G401 (cell line): ENCODE measurements around the gene SOD2. TPM values are rescaled to one million over a fixed set of nuclear protein-coding genes. Genes with fewer than 3 reads are reported as not detected.
"Not testable (repeated sequence)": the region's sequence is repeated elsewhere in the genome, so short reads cannot be mapped to it uniquely, and the experiment has no call there.

Experiments used
- DNase-seq: peaks from one replicate; pipeline ENCODE4 v3.0.0-alpha.2; 2015; ENCODE audit warnings: low spot score
- in situ Hi-C: cut with HindIII; loops from 2 replicates; pipeline ENCODE4 v1.10.0; 2016; ENCODE audit warnings: low sequenced_read_pairs, mixed read lengths
- total RNA-seq: library from RNA; depleted of rRNA; stranded (reverse); fragments of >200 nt; shearing (Covaris generic); gene quantifications from 2 replicates; pipeline ENCODE4 v1.2.3, GENCODE V29; 2014

SOD2 gene
- total RNA-seq, 1 experiment from 2014 or later, result 38.2 TPM

DNA sequence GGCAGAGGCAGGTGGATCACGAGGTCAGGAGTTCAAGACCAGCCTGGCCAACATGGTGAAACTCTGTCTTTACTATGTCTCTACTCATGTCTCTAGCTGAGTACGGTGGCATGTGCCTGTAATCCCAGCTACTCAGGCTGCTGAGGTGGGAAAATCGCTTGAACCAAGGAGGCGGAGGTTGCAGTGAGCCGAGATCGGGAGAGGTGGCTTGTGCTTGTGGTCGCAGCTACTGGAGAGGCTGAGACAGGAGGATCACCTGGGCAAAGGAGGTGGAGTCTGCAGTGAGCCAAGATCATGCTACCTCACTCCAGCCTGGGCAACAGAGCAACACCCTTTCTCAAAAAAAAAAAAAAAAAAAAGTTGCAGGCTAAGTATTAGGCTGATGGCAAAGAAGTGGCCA lies 26.2 kb upstream of the SOD2 start:
- no peak for DNase-seq
- in situ Hi-C loops, result no loop called here

DNA sequence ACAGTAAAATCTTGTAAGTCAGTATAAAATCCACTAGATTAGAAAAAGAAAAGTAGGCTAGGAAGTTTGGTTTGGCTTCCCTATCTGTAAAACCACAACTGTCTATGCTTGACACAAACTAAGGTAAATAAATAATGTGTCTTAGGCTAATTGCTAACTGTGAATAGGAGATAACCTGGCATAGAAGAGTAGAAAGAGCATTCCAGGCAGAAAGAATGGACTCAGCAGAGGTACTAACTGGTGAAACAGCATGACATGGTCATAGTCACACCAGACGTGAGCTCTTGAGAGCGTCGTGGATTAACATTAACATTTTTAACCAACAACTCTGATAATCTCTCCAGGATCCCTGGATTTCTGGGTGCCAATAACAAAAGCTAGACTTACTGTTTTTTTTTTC lies 25.6 kb upstream of the SOD2 start:
- in situ Hi-C loops, result no loop called here

DNA sequence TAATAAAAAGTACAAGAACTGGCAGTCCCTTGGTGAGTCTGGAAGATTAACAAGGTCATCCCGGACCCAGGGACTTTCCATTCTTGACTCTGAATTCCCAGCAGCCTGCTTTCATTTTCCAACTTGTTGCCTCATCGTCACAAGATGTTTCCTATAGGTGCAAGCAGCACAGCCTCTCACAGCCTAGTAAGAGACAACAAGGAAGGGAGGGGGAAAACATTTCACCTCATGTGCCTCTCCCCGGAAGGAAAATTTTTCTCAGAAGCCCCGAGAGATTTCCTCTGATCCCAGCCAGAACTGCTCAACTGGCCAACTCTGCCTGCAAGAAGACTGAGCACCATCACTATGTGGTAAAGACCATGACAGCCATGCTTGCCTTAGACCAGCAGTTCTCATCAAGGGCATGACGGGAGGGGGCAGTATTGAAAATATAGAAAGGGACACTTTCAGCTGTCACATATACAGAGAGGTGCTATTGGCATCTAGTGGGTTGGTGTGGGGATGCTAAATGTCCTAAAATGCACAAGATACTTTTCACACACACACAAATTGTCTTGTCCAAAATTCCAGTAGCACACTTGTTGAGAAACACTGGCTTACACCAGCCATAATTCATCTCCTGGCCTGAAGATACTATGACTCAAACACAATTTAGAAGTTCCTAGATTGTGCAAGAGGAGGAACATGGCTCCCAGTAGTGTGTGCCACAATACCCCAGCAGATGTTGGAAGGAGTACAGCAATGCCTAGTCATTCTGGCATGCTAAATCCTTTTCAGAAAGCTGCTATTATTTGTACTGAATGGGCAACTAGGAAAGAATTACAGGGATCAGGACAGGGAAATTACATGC lies 23.4 kb upstream of the SOD2 start:
- DNase-seq, result no peak
- in situ Hi-C loops, result no loop called here

More for the DNA sequence above, 25.6 kb upstream of the SOD2 start:
- DNase-seq, result no peak

DNA sequence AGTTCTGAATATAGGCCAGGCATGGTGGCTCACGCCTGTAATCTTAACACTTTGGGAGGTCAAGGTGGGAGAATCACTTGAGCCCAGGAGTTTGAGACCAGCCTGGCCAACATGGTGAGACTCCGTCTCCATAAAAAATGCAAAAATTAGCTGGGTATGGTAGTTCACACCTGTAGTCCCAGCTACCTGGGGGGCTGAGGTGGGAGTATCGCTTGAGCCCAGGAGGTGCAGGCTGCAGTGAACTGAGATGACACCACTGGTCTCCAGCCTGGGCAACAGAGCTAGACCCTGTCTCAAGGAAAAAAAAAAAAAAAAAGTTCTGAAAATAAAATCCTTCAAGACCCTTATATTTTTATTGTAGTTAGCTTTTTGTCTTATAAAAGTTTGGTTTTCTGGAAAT lies 22.6 kb upstream of the SOD2 start:
- in situ Hi-C loops, result no loop called here

DNA sequence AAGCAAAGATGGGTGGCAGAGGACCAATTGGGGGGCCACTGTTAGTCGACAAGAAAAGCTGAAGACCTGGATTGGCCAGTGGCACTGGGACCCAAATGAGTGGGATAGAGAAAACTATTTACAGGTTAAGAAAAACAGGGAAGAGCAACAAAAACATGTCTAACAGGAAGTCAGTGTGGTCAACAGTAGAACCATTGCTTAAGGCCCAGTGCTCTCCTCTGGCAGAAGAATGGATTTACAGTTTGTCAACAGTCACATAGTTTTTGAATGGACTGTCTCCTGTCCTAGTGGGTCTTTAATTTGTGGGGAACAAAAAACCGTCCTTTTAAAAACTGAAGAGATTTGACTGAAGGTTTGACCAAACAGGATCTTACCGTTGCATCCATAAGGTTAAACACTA lies 22.1 kb upstream of the SOD2 start:
- no peak for DNase-seq
- in situ Hi-C loops, result no loop called here

More for the DNA sequence above, 22.6 kb upstream of the SOD2 start:
- no peak for DNase-seq

DNA sequence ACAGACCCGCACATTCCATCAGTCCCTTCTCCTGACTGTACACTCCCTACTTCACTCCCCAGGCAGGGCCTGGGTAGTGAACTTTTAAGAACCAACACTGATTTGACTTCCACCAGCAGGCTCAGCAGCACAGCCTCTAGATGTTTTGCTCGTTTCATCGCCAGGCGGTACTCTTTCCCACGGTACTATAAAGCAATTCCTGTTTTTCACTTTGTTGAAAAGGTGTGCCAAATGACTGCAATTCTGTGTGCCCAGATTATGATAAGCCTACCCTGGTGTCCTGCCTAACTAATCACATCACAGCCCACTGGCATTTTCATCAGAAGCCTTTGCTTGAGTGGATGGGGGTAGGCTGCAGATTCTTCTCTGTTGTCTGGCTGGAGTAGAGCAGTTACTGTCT lies 21.4 kb upstream of the SOD2 start:
- no peak for DNase-seq
- in situ Hi-C loops, result no loop called here

DNA sequence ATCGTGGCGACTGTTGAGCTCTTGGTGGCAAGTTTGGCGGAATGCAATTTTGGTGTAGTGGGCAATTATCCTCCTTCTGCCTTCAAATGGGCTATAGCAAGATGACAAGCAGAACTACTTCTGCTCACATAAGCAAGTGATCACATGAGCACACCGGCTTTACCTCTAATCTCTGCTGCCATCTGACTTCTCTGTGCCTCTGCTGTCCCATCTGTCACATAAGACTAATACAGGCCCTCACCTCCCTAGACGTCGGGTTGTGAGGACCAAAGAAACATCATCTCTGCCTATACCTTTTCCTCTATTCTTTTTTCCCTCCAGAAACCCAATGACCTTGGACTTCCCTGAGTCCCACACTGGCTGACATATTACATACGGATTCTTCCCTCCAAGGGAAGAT lies 20.9 kb upstream of the SOD2 start:
- in situ Hi-C loops, result no loop called here
- no peak for DNase-seq

DNA sequence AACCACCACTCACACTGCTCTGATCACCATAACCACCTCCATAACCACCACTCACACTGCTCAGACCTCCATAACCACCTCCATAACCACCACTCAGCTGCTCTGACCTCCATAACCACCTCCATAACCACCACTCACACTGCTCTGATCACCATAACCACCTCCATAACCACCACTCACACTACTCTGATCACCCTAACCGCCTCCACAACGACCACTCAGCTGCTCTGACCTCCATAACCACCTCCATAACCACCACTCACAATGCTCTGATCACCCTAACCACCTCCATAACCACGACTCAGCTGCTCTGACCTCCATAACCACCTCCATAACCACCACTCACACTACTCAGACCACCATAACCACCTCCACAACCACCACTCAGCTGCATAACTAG lies 19.3 kb upstream of the SOD2 start:
- DNase-seq, in situ Hi-C loops: not testable (repeated sequence)

DNA sequence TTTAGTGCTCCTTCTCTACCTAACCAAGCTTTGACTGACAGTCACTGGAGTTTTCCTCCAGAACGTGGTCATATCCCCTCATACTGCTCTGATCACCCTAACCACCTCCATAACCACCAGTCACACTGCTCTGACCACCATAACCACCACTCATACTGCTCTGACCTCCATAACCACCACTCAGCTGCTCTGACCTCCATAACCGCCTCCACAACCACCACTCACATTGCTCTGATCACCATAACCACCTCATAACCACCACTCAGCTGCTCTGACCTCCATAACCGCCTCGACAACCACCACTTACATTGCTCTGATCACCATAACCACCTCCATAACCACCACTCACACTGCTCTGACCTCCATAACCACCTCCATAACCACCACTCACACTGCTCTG lies 17.6 kb upstream of the SOD2 start:
- DNase-seq, in situ Hi-C loops: not testable (repeated sequence)

DNA sequence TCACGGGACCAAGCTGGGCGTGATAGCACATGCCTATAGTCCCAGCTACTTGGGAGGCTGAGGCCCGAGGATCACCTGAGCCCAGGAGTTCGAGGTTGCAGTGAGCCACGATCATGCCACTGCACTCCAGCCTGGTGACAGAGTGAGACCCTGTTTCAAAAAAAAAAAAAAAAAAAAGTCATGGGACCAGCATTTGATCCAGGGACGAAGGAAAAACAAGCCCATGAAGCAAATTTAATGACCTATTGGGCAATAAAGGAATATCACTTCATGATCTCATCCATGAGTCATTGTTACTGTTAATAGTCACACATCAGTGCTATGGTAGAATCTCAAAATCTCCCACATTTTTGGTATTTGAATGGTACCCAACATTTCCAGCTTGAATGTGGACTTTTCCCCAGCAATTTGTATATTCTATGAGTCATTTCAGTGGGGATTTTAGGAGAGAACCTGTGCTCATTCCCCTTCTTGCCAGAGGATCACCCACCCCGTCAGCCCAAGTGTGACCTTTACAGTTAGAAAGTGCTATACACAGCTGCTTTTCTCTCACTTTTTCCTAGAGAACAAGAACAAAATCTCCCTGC lies 8.5 kb upstream of the SOD2 start:
- DNase-seq, result no peak
- in situ Hi-C loops, result no loop called here

DNA sequence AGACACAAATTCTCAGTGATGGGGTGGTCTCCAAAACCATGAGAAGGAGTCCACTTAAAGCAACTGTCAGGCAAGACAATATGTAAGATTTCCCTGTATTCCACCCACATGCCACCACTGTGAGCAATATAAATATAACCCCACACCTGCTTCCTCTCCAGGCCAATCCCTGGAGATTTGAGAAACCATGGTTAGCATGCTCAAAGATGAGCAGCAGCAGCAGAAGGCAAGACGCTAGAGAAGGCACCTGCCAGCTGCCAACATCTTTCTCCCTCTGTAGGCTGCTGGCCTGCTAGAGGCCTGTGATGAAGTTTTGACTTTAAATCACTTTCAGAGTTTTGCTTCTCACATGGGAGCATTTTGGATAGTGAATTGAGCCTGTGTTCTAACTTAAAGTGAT lies 7.9 kb upstream of the SOD2 start:
- no peak for DNase-seq
- in situ Hi-C loops, result no loop called here

DNA sequence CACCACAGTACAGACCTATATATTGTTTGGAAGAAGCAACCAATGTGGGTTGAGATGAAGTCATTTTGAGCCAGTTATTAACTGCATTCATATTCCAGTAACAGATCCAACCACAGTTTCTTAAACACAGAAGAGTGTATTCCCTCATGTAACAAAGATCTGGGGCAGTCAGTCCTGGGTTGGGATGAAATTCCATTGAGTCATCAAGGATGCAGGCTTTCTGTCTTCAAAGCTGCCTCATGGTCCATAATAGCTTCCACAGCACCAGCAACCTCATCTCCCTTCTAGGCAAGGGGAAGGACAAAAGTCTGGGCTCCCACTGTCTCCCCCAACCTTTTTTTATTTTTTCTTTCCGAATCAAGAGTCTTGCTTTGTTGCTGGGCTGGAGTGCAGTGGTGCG lies 2.9 kb upstream of the SOD2 start:
- no peak for DNase-seq
- in situ Hi-C loops, result no loop called here

DNA sequence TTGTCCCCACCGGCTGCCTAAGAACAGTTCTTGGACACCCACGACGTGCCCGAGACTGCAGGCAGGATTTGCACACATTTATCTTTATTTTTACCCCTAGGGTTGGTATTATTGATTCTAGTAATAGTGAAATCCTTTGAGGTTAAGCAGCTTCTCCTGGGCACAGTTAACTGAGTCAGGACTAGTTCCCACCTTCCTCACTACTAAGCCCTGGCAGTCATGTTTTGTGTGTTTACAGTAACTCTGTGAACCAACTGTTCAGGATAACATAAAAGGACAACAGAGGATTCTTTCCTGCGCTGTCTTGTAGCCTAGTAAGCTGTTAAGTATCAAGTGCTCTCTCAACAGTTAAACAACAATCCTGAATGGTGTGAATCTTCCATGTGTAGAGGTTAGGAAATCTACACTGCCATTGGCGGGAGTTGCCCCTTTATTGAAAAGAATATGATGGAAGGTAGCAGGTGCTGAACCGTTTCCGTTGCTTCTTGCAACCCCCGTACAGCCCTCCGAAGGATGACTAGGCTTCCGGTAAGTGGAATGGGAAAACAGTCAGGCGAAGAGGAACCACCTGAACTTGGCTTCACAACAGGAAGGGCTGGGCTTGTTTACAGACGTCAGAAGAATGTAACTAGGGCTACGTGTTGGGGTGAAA lies 979 bp upstream of the SOD2 start:
- in situ Hi-C loops, result no loop called here
- DNase-seq, result peak; percentile 58

DNA sequence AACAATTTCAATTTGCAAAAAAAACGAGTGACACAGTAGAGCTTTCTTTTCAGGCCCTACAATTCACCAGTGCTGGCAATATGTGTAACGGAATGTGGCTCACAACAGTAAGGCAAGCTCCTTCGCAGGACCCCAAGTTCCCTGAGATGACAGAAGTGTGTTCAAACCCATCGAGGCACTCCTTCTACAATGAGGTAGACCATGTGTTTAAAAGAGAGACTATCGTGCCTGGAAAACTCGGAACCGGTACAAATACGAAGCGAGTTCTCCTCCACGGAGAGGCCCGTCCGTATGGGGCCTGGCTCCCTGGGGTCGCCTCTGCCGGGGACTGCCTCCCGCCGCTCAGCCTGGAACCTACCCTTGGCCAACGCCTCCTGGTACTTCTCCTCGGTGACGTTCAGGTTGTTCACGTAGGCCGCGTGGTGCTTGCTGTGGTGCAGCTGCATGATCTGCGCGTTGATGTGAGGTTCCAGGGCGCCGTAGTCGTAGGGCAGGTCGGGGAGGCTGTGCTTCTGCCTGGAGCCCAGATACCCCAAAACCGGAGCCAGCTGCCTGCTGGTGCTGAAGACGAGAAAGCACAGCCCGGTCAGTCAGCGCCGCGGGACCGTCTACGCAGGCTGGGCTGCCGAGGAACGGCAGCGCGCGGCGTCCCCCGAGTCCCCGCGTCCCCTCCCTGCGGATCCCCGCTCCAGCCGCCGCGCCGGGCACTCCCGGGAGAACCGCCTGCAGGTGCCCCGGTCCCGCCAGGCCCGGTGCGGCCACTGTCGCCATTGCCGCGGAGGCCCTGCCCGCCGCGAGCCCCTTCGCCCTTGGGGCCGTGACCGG lies 526 bp downstream of the SOD2 start:
- in situ Hi-C loops, result no loop called here
- peak; percentile 49 for DNase-seq

DNA sequence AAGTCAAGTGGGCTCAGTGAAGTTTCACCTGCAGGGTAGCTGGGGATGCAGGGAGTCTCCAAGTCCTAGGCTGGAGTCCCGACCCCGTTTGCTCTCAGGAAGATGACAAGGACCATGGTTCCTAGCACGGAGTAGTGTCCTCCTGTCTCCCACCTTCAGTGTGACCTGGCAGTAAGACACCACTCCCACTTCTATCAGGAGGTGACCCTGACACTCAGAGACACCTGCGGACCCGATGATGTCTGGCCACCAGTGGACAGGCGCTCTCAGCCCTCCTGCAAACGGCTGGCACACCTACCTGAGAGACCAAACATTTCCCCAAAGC lies 1.1 kb downstream of the SOD2 start:
- in situ Hi-C loops, result no loop called here
- peak; percentile 12 for DNase-seq

DNA sequence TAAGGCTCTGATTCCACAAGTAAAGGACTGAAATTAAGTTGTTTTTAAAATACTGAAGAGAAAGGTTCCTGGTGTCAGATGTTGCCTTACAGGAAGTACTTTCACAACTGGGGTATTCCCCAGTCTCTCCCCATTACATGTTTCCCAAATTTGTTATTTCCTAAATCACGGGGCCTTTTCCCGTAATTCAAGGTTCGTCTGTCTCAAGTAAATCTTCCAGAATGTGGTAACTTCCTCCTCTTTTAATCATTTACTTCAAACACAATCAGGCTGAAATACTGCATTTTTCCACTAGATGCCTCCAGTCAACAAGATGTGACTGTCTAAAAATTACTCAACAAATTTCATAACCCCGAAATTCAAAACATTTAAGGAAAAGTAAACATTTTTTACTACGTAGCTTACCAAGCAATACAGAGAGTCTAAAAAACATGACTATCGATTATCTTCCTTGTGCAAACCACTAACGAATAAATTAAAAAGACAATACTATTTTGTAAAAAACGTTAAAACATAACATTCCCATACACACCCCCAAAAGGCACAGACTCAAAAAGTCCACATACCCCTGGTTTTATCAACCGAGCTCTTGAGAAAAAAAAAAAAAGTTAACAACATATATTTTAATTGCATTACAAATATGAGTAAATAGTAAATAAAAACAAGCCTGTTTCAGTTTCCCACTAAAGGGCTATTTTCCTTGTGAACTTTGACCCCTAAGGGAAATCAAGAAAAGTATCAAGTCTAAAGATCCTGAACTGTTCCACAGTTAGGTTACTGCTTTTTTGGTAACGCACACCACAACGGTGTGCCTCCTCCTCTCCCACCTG lies 1.7 kb downstream of the SOD2 start:
- DNase-seq, result peak; percentile 72
- in situ Hi-C loops, result no loop called here

DNA sequence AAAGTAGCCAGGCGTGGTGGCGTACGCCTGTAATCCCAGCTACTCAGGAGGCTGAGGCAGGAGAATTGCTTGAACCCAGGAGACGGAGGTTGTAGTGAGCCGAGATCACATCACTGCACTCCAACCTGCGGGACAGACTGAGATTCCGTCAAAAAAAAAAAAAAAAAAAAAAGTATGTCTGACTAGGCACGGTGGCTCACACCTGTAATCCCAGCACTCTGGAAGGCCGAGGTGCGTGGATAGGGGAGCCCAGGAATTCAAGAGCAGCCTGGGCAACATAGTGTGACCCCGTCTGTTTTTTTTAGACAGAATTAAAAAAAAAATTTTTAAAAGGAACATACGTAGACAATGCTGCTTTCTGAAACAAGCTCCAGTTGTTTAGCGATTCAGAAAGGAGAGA lies 2.9 kb downstream of the SOD2 start:
- DNase-seq, in situ Hi-C loops: not testable (repeated sequence)

DNA sequence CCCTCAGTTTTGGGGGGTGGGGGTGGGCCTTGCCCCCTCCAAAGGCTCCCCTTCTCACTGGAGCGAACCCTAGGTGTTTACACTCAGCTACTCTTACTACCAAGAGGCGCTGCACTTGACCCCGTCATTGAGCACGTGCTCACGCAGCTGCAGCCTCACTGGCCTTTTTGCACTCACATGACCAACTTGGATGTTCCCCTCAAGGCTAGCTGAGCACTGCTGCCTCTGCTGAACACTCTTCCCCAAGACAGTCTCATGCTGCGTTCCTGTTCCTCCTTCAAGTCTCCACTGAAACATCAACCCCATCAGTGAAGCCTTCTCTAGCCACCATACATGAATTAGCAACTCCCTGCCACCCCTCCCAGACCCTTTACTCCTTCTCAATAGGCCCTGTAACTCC lies 4.0 kb downstream of the SOD2 start:
- in situ Hi-C loops, result no loop called here
- no peak for DNase-seq
